ENCODE results near the gene OXCT1. TPM values are rescaled to one million over a fixed set of nuclear protein-coding genes. Genes with fewer than 3 reads are reported as not detected.
"Not testable (repeated sequence)": the region's sequence is repeated elsewhere in the genome, so short reads cannot be mapped to it uniquely, and the experiment has no call there.

Gene OXCT1
- polyA plus RNA-seq, 2 of the 4 experiments (the other 2 are of a cell fraction), result 2.6 to 3.0 TPM

GRCh38 chr5:41747301-41747700, 122.9 kb downstream of the OXCT1 start:
- TF ChIP-seq NR3C1 (IDR thresholded peaks at IDR 0.05) (no peak), BHLHE40 (IDR thresholded peaks at IDR 0.05; ENCODE audit: low read depth, low read length) (no peak), RCOR1 (IDR thresholded peaks at IDR 0.05; ENCODE audit: low read depth, low read length) (no peak), GATA3 (IDR thresholded peaks at IDR 0.05; ENCODE audit: borderline replicate concordance) (no peak), RAD21 (conservative IDR thresholded peaks at IDR 0.05 in 1 of 2, IDR thresholded peaks at IDR 0.05 in 1 of 2) (no peak), RARB (CRISPR knock-in tag; IDR thresholded peaks at IDR 0.05) (no peak), KDM1A (IDR thresholded peaks at IDR 0.05; ENCODE audit: low read depth) (no peak), TP53 (CRISPR knock-in tag; IDR thresholded peaks at IDR 0.05) (no peak), TFCP2L1 (CRISPR knock-in tag; IDR thresholded peaks at IDR 0.05) (no peak), BCL3 (IDR thresholded peaks at IDR 0.05) (no peak), FOSB (CRISPR knock-in tag; IDR thresholded peaks at IDR 0.05) (no peak), MAX (IDR thresholded peaks at IDR 0.05) (no peak), MAZ (IDR thresholded peaks at IDR 0.05; ENCODE audit: borderline replicate concordance, low read depth, low read length) (no peak)
- Histone ChIP-seq H3K4me2 (no peak overlapping the region), H3K4me1 (no peaks in the 10 kb centered on the region), H3K4me3 (no peak overlapping the region), H3K9me3 (no peaks in the 10 kb centered on the region), H3K27ac (no peak overlapping the region)
- FAIRE-seq (no peak), DNase-seq (ENCODE audit: low read depth in 1 of 2, low spot score in 1 of 2) (no peak), ATAC-seq (no peak)
- CTCF ChIA-PET, result no interaction called here
- POLR2A ChIA-PET, result no interaction called here
- 3% methylated on average over 1 of the region's 1 CpG for WGBS (ENCODE audit: missing lambda C conversion rate)

GRCh38 chr5:41742608-41743007, 127.6 kb downstream of the OXCT1 start:
- DNase-seq (ENCODE audit: low read depth in 1 of 2, low spot score in 1 of 2); POLR2A ChIA-PET; ATAC-seq; H3K4me1 ChIP-seq; FAIRE-seq; CTCF ChIA-PET; H3K9me3 ChIP-seq; H3K4me3 ChIP-seq; H3K27ac ChIP-seq; H3K4me2 ChIP-seq: not testable (repeated sequence)
- WGBS (ENCODE audit: missing lambda C conversion rate), result 11% methylated on average over 1 of the region's 1 CpG

- POLR2A ChIA-PET, result no interaction called here
- CTCF ChIA-PET, result interaction anchor here (0.6 to 1.4 kb wide), 4 partner anchors 12 to 834 kb away, joined by 3 to 4 read pairs (median 3); no protein-coding TSS in a partner anchor
- ATAC-seq, result no peak
Measured at GRCh38 chr5:41738710-41739354, 131.4 kb downstream of the OXCT1 start.

GRCh38 chr5:41736641-41737040, 133.6 kb downstream of the OXCT1 start:
- POLR2A ChIA-PET, result no interaction called here
- TF ChIP-seq ZFP36 (IDR thresholded peaks at IDR 0.05; ENCODE audit: borderline replicate concordance, partially characterized antibody), result no peak
- no peak for TF ChIP-seq FOSB (CRISPR knock-in tag; IDR thresholded peaks at IDR 0.05)
- no peak for TF ChIP-seq ESRRA (IDR thresholded peaks at IDR 0.05; ENCODE audit: borderline replicate concordance, low read length)
- no peak for TF ChIP-seq POLR2A (IDR thresholded peaks at IDR 0.05; ENCODE audit: low read length)
- no peak for TF ChIP-seq KDM1A (IDR thresholded peaks at IDR 0.05; ENCODE audit: low read depth)
- no peak for TF ChIP-seq PBX3 (IDR thresholded peaks at IDR 0.05)
- TF ChIP-seq HES2 (IDR thresholded peaks at IDR 0.05), result no peak
- TF ChIP-seq RNF2 (IDR thresholded peaks at IDR 0.05; ENCODE audit: borderline replicate concordance, low read depth), result no peak
- no peak for TF ChIP-seq CBX2 (IDR thresholded peaks at IDR 0.05; ENCODE audit: borderline replicate concordance, low read depth)
- TF ChIP-seq HOXB5 (CRISPR knock-in tag; IDR thresholded peaks at IDR 0.05), result no peak
- no peak for TF ChIP-seq PHF8 (IDR thresholded peaks at IDR 0.05; ENCODE audit: borderline replicate concordance, low read depth)
- TF ChIP-seq NPAS2 (CRISPR knock-in tag; IDR thresholded peaks at IDR 0.05; ENCODE audit: borderline replicate concordance), result no peak
- Histone ChIP-seq H3K4me2 (no peak overlapping the region), H3K9me3 (no peaks in the 10 kb centered on the region), H3K27ac (no peak overlapping the region), H3K4me3 (no peak overlapping the region), H3K4me1 (no peaks in the 10 kb centered on the region)
- ATAC-seq, result no peak
- CTCF ChIA-PET, result no interaction called here
- DNase-seq (ENCODE audit: low read depth in 1 of 2, low spot score in 1 of 2), result no peak
- FAIRE-seq, result no peak

More at GRCh38 chr5:41738710-41739354, 131.4 kb downstream of the OXCT1 start:
- no peak for DNase-seq (ENCODE audit: low read depth in 1 of 2, low spot score in 1 of 2)
- H3K27ac ChIP-seq, result no peak overlapping the region
- no peaks in the 10 kb centered on the region for H3K4me1 ChIP-seq
- no peaks in the 10 kb centered on the region for H3K9me3 ChIP-seq
- no peak overlapping the region for H3K4me2 ChIP-seq
- H3K4me3 ChIP-seq, result no peak overlapping the region
- TF ChIP-seq RFX5 (IDR thresholded peaks at IDR 0.05) (no peak), CBX8 (IDR thresholded peaks at IDR 0.05) (no peak), RCOR1 (IDR thresholded peaks at IDR 0.05; ENCODE audit: low read depth, low read length) (no peak), FOXS1 (CRISPR knock-in tag; IDR thresholded peaks at IDR 0.05) (no peak), TFCP2L1 (CRISPR knock-in tag; IDR thresholded peaks at IDR 0.05) (no peak)
- FAIRE-seq, result no peak
- WGBS (ENCODE audit: missing lambda C conversion rate), result 39% methylated on average over 3 of the region's 3 CpGs
